OCI-LY3 (cell line): ENCODE data around the gene SDF2L1.

Experiments used
- H2AFZ ChIP-seq: fragments of 200-600, 300-600 bp; shearing (Covaris generic); 2 replicates; pipeline ENCODE4 v1.6.0; 2014; ENCODE audit warnings: antibody characterized with exemption, low read depth, low read length
- H3K27ac ChIP-seq: fragments of 200-600, 300-600 bp; sonication (generic); 2 replicates; pipeline ENCODE4 v1.5.1; 2014; ENCODE audit warnings: mild to moderate bottlenecking, low read length, moderate library complexity, mixed read lengths
- H3K27me3 ChIP-seq: fragments of 200-600, 300-600 bp; sonication (generic); 2 replicates; pipeline ENCODE4 v1.6.1; 2014; ENCODE audit warnings: low read depth, low read length, mixed read lengths
- H3K36me3 ChIP-seq: fragments of 200-600, 300-600 bp; sonication (generic); replicated peaks from 2 replicates; pipeline ENCODE3; 2014; ENCODE audit warnings: low read depth, low read length, mixed read lengths
- H3K4me1 ChIP-seq: fragments of 300-600, 200-600 bp; sonication (generic); 2 replicates; pipeline ENCODE4 v1.6.1; 2014; ENCODE audit warnings: low read length, mixed read lengths
- H3K4me2 ChIP-seq: fragments of 200-600, 300-600 bp; sonication (generic); 2 replicates; pipeline ENCODE4 v1.6.1; 2014; ENCODE audit warnings: low read length, mixed read lengths
- H3K4me3 ChIP-seq: fragments of 300-600, 200-600 bp; sonication (generic); 2 replicates; pipeline ENCODE4 v1.5.1; 2014; ENCODE audit warnings: antibody characterized with exemption, mild to moderate bottlenecking, low read length, moderate library complexity
- H3K79me2 ChIP-seq: fragments of 300-600, 200-600 bp; shearing (Covaris generic); 2 replicates; pipeline ENCODE4 v1.6.1; 2014; ENCODE audit warnings: mild to moderate bottlenecking, low read length, mixed read lengths
- H3K9ac ChIP-seq: fragments of 300-600, 200-600 bp; shearing (Covaris generic); 2 replicates; pipeline ENCODE4 v1.6.0; 2014; ENCODE audit warnings: mild to moderate bottlenecking, low read length, moderate library complexity
- H3K9me3 ChIP-seq: fragments of 200-600, 300-600 bp; shearing (Covaris generic); 2 replicates; pipeline ENCODE4 v1.6.1; 2014; ENCODE audit warnings: low read length, mixed read lengths; ENCODE audit not compliant: insufficient read depth
- H4K20me1 ChIP-seq: fragments of 200-600, 300-600 bp; sonication (generic); 2 replicates; pipeline ENCODE4 v1.6.1; 2016; ENCODE audit warnings: low read length, mixed read lengths; ENCODE audit not compliant: insufficient read depth
- CTCF ChIP-seq: fragments of 200-600, 300-600 bp; sonication (generic); IDR thresholded peaks from 2 replicates; pipeline ENCODE4 v1.5.1; 2014; ENCODE audit warnings: antibody characterized with exemption, low read length, low read depth
- EZH2phosphoT487 ChIP-seq: fragments of 200-600 bp; shearing (Covaris generic); IDR thresholded peaks from 2 replicates; pipeline ENCODE4 v1.6.1; 2018; ENCODE audit warnings: antibody characterized with exemption, mixed run types, low read depth

The SDF2L1 gene

GRCh38 chr22:21621025-21621424 lies 21.1 kb upstream of the SDF2L1 start:
- peaks cover 58% of the 10 kb centered on the region for H4K20me1 ChIP-seq
- no peak overlapping the region for H3K4me3 ChIP-seq
- no peak overlapping the region for H3K27ac ChIP-seq
- H3K9me3 ChIP-seq, result no peaks in the 10 kb centered on the region
- no peak overlapping the region for H3K4me2 ChIP-seq
- no peak overlapping the region for H2AFZ ChIP-seq
- H3K27me3 ChIP-seq, result no peaks in the 10 kb centered on the region
- TF ChIP-seq CTCF, result no peak
- no peak for TF ChIP-seq EZH2phosphoT487
- H3K79me2 ChIP-seq, result peaks cover 89% of the 10 kb centered on the region
- H3K4me1 ChIP-seq, result peaks cover 45% of the 10 kb centered on the region
- peaks cover 34% of the 10 kb centered on the region for H3K36me3 ChIP-seq
- H3K9ac ChIP-seq, result no peak overlapping the region

GRCh38 chr22:21622011-21622918 lies 19.8 kb upstream of the SDF2L1 start:
- Histone ChIP-seq H3K4me2 (no peak overlapping the region), H3K27ac (peak overlapping the region; percentile 19; the same call in 1 of the 2 replicates), H3K9ac (no peak overlapping the region), H2AFZ (no peak overlapping the region), H4K20me1 (peaks cover 55% of the 10 kb centered on the region), H3K4me3 (no peak overlapping the region), H3K27me3 (no peaks in the 10 kb centered on the region), H3K4me1 (peaks cover 33% of the 10 kb centered on the region), H3K36me3 (peaks cover 41% of the 10 kb centered on the region), H3K79me2 (peaks cover 91% of the 10 kb centered on the region), H3K9me3 (no peaks in the 10 kb centered on the region)
- TF ChIP-seq CTCF (no peak), EZH2phosphoT487 (no peak)

GRCh38 chr22:21622919-21623647 lies 19.0 kb upstream of the SDF2L1 start:
- Histone ChIP-seq H3K27me3 (no peaks in the 10 kb centered on the region), H3K9me3 (no peaks in the 10 kb centered on the region), H2AFZ (no peak overlapping the region), H3K27ac (no peak overlapping the region), H3K4me2 (no peak overlapping the region), H3K4me3 (no peak overlapping the region), H3K4me1 (peaks cover 25% of the 10 kb centered on the region), H3K36me3 (peaks cover 47% of the 10 kb centered on the region), H3K9ac (no peak overlapping the region), H4K20me1 (peaks cover 51% of the 10 kb centered on the region), H3K79me2 (peaks cover 91% of the 10 kb centered on the region)
- TF ChIP-seq EZH2phosphoT487 (no peak), CTCF (no peak)

GRCh38 chr22:21623648-21623970 lies 18.5 kb upstream of the SDF2L1 start:
- Histone ChIP-seq H3K79me2 (peaks cover 92% of the 10 kb centered on the region), H3K27ac (no peak overlapping the region), H3K4me1 (peaks cover 27% of the 10 kb centered on the region), H3K4me2 (no peak overlapping the region), H2AFZ (no peak overlapping the region), H3K9me3 (no peaks in the 10 kb centered on the region), H3K27me3 (no peaks in the 10 kb centered on the region), H4K20me1 (peaks cover 53% of the 10 kb centered on the region), H3K36me3 (peaks cover 53% of the 10 kb centered on the region), H3K9ac (no peak overlapping the region), H3K4me3 (no peak overlapping the region)
- no peak for TF ChIP-seq CTCF
- TF ChIP-seq EZH2phosphoT487, result no peak
